ENCODE measurements around the gene STK32B.

The STK32B gene

GRCh38 chr4:5127556-5127955, 76.3 kb downstream of the STK32B start:
- DNase-seq, result no peak

DNA sequence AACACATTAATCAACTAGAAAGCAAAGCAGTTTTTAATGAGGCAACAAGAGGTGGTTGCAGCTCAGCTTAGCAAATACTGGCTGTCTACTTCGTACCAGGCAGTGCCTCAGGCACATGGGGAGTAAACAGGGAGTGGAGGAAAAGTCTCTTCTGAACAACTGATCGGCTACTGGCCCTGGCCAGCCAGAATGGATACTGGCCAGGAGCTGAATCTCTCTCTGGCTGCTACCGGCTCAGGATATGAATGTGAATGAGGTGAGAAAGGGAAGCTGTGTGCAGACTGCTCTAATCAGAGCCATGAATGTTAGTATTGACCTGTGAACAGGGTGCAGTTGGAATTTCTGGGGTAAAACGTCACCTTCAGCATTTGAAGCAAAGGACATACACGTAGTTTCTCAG, 77.3 kb downstream of the STK32B start:
- DNase-seq, result no peak

DNA sequence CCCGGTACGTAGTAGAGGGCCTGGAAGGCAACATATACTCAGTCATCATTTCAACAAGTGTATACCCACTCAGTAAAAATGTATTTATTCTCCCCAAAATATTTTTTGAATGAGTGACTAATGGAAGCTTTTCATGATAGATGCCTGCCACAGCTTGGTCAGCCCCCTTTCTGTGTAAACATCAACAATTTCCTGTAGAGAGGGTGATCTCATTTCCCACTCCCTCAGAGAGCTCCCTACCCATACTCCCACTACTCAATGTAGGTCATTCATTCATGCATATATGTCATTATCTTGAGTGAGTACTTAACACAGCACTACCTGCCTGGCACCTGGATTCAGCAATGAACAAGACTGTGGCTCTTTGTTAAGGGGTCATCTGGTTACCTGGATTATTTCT, 81.9 kb downstream of the STK32B start:
- no peak for DNase-seq

GRCh38 chr4:5133933-5134594, 82.8 kb downstream of the STK32B start:
- no peak for DNase-seq

DNA sequence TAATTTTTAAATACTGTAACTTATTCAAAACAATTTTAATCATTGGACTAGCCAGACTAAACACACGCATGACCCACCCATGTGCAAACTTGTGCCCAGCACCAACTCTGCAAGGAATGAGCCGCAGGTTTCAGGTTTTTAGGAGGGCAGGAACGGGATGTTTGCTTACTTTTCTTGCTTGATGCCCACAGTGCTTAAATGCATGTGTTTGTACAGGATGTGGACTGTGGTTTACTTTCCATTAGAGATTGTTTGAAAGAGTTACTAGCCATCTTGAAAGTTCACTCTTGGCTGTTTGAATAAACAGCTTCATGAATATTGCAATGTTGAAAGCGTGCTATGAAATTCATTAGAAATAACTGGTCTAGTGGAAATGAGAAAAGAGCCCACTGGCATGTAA, 83.3 kb downstream of the STK32B start:
- no peak for DNase-seq

- no peak for DNase-seq
Measured at GRCh38 chr4:5137226-5137625, 85.9 kb downstream of the STK32B start.

DNA sequence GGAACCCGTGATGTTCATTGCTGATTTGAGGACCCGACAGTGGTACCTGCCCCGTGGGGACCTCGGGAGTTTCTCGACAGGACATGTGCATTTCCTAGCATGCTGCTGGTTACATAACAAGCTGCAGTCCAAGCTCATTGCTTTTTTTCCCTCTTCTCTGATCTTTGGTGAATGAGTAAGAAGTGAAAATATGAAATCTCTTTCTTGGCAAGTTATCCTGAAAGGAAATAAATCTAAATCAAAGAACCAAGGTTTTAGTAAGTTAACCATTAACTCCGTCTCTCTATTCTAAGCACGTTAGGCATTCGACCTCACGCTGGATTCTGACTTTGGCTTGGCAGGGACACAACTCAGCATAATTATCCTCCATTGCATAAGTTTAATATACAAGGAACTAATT, 86.6 kb downstream of the STK32B start:
- DNase-seq, result no peak

DNA sequence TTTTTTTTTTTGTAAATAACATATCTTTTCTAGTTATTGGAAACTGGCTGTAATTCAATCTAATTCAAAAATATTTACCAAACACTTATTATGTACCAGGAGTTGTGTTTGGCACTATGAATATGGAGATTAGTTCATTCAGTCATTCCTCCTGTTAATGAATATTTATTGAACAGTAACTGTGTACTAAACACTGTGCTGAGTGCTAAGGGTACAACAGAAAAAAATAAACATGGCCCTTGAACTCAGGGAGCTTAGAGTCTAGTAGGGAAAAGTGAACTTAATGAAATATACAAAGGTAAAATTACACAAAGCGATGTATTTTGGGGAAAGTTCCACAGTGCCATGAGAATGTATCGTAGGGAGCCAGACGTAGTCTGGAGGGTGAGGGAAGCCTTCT, 87.1 kb downstream of the STK32B start:
- DNase-seq, result no peak

- no peak for DNase-seq
Measured at GRCh38 chr4:5139141-5139540, 87.9 kb downstream of the STK32B start.

- DNase-seq, result no peak
Measured at GRCh38 chr4:5141802-5142201, 90.5 kb downstream of the STK32B start.

GRCh38 chr4:5142726-5143125, 91.4 kb downstream of the STK32B start:
- no peak for DNase-seq

DNA sequence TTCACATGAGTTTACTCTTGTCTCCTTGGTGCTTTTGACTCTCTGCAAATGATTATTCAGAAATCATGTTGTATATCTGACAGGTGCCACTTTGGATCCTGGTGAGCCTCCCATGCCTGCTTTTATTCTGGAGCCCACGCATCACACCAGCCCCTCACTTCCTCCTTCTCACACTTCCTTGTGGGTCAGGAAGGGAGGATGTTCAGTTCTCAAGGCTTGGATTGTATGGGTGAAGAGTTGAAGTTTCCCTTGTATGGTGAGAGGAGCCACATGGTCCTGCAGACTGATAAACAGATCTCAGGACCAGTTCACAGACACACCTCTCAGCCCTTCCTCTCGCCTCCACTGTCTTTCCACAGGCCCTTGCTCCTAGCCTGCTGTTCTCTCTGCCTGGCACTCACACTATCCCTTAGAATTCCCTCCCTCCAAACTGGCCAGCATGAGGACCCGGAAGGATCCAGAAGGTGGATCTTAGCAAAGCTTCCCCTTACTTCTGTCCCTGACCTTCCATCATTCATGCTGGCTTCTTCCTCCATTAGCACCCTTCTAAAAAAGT, 92.1 kb downstream of the STK32B start:
- DNase-seq, result no peak

- no peak for DNase-seq
Measured at GRCh38 chr4:5143940-5144339, 92.7 kb downstream of the STK32B start.

DNA sequence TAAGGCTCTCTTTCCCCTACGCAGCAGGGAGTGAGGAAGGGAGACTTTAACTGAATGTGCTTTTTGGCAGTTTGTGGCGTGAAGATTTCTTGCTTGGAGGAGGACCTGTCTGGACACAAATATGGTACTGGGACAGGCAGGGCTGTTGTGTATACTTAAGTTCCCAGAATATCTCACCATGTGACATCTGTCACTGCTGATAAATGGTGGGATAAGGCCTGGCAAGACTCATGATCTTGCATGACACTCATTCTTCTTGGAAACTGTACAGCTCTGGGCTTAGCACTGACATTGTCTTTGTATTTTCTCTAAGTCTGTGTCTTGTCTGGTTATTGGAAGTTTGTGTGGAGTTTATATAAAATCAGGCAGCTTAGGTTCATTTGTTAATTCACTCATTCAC, 93.1 kb downstream of the STK32B start:
- no peak for DNase-seq

DNA sequence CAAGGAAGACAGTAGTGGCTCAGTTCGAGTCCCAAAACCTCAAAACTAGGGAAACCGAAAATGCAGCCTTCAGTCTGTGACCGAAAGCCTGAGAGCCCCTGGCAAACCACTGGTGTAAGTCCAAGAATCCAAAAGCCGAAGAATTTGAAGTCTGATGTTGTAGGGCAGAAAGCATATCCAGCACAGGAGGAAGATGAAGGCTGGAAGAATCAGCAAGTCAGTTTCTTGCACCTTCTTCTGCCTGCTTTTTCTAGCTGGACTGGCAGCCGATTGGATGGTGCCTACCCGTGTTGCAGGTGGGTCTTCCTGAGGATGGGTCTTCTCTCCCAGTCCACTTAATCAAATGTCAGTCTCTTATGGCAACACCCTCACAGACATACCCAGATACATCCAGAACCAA, 95.0 kb downstream of the STK32B start:
- no peak for DNase-seq

DNA sequence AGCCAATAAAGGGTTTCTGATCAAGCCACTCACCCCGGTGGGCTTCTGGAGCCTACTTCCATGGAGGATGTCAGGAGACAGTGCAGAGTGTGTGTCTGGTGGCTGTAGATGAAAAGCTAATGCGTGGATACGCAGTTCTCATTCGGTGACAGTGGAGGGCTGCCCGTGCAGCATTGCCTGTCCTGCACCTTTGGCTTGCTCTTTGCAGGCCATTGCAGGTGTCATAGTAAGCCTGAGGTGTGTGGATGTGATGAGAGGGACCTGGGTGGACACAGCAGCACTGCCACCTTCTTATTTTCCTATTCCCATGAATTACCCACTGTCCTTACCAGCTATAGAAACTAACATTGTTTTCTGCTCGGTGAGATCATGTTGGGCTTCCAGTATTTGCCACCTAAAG, 101.2 kb downstream of the STK32B start:
- DNase-seq, result no peak

GRCh38 chr4:5156682-5157081, 105.4 kb downstream of the STK32B start:
- DNase-seq, result no peak

DNA sequence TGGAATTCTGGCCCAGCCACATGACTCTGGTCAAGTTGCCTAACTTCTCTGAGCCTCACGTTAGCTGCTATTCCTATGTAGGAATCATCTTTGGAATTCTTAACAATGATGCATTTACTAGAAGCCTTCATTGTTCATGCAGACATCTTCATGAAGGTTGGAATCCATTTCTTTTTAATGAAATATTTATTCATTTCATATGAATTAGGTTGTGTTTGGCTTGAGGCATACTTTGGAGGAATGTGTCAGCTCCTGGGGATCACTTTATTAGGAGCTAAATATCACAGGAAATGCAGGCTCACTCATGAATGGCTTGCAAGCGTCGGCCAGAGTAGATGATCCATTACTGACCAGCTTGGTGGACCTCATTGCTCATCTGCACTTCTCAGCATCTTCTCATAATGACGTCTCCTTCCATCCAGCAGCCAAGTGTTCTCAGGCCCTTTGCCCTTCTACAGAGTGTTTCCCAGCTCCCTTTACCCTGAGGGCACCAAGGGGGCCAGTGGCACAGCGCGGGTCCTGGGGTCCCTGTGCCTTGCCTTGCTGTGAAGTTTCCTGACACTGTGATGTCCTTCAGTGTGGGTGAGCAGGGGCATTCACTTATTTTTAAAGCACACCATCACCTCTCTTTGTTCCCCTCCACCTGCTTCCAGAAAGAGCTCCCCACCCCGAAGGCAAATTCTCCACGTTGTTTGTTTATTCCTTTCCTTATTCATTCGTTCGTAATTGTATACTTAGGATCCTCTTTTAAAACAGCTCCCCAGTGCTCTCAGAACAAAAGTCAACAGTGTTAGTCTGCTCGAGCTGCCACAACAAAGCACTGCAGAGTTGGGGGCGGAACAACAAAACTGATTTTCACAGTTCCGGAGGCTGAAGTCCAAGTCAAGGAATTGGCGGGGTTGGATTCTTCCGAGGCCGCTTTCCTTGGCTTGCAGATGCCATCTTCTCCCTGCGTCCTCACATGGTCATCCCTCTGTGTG, 106.8 kb downstream of the STK32B start:
- DNase-seq, result no peak

GRCh38 chr4:5158825-5159224, 107.5 kb downstream of the STK32B start:
- DNase-seq, result no peak

DNA sequence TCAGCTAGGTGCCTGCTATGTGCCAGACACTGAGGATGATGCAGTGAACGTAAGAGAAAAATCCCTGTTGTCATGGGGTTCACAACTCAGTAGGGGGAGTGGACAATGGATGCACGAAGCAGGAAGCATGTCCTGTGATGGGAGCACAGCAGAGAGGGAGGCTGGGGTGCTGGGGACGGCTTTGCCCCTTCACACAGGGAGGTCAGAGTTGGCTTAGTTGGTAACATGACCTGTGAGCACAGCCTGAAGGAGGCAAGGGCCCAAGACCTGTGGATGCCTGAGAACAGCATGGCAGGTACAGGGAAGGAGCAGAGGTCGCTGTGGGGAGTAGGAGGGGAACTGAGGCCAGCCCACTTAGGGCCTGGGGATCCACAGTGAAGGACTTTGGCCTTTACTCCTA, 109.4 kb downstream of the STK32B start:
- no peak for DNase-seq

DNA sequence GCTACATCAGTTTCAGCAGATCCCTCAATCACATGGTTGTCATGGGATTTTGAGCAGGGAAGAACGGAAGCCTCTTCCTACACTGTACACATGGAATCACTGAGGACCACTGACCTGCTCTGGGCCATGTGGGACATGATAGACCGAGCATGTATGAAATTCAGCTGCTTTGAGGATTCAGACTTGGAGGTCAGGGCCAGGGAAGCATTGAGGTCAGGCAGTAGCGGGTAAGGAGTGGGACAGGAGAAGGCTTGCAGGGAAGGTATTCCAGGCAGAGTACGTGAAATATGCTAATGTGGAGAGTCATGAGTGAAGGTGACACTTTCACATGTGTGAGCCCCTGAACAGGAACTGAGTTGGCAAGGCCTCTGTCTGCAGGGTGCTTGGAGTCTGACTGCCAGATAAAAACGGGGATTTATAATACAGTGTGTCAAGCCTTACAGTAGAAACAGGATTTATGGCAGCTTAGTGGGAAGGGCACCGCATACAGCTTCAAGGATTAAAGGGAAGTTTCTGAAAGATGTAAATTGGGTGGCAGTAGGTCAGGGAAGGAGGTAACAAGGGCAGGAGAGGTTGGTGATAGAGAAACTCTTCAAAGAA, 111.7 kb downstream of the STK32B start:
- no peak for DNase-seq

DNA sequence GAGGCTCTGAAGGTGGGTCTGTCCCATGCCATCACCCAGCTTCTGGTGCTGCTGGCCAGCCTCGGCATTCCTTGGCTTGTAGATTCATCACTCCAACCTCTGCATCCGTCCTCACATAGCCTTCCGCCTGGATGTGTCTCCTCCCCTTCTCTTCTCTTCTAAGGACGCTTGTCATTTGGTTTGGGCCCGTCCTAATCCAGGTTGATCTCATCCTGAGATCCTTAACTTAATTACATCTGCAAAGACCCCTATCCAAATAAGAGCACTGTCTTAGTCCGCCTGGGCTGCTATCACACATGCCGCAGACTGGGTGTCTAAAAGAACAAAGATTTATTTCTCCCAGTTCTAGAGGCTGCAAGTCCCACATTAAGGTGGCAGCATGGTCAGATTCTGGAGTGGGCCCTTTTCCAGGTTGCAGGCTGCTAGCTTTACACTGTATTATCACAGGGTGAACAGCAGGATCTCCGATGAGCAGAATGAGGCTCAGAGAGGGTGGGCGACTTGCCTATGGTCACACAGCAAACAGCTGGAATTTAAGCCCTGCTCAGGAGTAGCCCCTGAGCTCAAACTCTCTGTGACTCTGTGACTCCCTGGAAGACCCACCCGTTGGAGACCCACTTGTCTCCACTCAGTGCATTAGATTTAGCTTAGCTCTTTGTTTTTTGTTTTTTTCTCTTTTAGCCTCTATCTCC, 113.1 kb downstream of the STK32B start:
- no peak for DNase-seq
